GM10847 (cell line): ENCODE measurements around the gene WDFY2.

Experiments
- POLR2A ChIP-seq: IDR thresholded peaks from 2 replicates; pipeline ENCODE4 v1.6.1; 2011; ENCODE audit not compliant: insufficient read length; ENCODE audit errors: extremely low read depth

Gene WDFY2

DNA sequence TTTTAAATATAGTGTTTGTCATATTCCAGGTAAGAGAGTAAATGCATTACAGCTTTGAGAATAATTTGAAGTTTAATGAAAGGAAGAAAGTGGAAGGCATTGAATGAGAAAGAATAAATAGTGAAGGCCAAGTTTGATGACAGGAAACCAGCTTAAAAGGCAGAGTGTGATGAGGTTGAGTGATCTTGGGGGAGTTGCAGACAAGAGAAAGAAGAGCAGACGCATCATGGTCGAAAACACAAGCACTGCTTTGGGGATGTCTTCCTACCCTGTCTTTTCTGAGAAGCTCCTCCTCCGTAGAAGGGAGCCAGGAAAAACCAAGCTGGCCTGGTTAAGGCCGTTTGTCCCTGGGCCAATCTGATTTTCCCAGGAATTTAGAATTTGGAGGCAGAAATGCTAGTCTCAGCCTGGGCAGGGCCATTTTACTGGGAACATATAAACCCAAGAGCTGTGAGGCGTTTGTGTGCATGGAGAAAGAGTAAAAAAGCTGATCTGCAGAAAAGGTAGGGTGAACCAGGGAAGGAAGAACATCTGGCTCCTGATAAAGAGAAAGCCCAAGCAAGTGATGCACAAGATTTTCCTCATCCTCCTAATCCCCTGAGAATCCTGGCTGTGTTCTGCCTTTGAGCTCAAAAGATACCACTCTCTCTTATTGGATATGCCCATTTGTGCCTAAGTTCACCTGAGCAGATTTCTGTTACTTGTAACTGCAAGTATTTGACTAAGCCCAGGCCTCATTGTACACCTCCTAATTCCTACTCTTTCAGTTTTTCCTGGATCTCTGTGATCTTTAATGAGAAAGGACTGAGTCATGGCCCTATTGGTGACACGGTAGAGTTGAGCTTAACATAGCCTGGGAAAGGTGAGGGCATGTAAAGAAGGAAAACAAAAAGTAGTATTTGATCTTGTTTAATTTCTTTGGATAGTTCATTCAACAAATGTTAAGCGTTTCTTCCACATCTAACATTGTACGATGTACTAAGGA lies 80.0 kb downstream of the WDFY2 start:
- TF ChIP-seq POLR2A: no peak

DNA sequence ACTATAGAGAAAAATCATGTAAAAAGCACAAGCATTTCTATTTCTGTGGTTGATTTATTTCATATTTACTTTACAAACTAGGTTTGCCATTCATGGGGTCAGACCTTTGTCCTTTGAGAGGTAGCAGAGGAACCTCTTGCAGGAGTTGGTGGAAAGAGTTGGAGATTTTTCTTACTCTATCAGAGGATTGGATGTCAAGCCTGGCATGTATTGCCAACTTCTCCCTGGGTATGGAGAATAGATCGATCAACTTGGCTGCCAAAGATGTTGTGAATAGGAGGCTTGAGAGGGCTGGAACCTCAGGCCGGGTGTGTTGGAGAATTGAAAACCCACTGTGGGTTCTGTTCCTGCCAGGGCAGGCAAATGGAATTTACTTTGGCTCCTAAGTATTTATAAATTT lies 81.2 kb downstream of the WDFY2 start:
- TF ChIP-seq POLR2A: no peak

DNA sequence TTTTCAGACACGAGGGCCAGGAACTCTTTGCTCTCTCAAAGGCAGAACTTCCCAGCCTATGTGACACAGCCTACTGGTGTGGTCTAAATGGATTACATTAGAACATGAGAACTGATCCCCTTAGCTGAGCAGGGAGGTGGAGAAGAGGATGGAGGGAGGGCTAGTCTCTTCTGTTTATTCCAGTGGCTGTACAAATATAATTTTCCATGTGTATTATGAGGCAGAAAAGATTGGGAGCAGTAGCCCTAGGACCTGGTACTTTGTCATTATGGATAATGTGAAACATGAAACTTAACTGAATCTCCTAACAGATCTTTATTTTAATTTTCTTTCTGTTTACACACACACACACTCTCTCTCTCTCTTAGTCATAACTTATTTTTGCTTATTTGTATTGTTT lies 82.1 kb downstream of the WDFY2 start:
- no peak for TF ChIP-seq POLR2A

DNA sequence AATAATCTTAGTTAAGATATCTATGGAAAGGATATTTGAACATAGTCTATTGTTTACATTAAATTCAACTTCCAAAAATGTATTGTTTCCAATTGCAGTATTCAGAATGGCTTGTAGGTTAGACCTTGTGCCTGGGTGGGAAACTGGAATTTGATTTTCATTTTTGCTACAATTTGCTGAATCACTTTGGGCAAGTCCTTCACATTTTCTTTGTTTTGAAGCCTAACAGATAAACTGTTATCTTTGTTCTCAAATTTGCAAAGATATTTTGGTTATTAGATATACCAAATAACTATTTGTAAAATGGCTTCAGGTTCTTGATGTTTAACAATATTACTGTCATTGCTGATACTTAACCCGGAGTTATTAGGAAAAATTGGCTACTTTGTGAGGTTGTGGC lies 82.6 kb downstream of the WDFY2 start:
- TF ChIP-seq POLR2A: no peak

DNA sequence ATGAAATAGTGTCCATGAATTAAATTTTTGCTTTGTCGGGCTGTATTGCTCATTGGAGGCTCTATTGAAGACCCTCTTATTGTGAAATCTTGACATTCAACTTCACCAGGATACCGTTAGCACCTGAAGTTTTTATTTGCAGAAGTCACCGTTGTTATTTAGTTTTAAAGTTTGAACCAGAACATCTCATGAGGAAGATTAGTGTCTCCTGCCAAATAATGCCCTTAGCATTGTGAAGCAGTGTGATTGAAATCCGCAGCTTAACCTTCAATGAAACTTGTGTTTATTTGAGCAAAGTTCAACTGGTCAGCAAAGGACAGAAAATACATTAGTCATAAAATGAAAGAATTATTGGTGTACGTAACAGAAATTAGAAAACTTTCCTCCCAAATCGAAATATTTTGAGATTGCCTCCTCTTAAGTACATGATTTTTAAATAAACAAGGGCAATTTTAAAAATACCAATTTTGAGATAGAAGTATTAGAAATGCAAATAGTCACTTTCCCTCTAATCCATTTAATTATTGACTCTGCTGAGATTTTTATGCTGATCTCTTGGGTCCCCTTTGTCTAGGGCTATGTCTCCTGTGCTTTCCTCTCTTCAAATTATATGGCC lies 84.4 kb downstream of the WDFY2 start:
- no peak for TF ChIP-seq POLR2A

DNA sequence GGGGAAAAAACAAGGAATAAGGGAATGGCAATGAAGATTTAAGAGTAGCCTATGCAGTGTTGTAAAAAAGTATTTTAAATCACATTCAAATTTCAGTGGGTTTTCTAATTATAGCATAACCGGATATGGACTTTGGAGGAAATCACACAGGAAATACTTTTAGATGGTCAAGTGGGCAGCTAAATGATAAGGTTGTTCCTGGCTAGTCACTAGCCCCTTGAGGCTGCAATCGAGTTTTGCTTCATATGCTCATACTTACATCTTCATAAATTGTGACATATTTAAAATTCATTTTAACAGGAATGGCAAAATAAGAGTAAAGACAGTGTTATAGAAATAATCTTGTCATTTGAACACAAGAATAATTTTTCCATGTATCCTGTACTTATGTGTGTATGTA lies 88.9 kb downstream of the WDFY2 start:
- no peak for TF ChIP-seq POLR2A

DNA sequence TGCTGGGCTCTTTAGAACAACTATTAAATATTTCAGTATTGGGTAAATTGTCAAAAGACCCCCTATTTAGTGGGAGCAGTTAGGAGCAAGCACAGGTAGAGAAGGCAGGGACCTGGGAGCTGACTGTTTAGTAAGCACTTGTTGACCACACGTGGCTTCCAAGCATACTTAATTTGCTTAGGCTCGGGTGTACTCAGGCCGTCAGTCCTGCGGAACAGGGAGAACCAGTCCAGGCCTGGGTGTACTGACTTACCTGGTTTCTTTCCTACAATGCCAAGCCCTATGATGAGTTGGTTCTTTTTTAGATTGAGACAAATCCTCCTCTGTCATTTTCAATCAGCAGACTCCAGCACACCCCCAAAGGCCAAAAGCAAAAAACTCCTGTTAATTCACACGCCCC lies 90.0 kb downstream of the WDFY2 start:
- no peak for TF ChIP-seq POLR2A

DNA sequence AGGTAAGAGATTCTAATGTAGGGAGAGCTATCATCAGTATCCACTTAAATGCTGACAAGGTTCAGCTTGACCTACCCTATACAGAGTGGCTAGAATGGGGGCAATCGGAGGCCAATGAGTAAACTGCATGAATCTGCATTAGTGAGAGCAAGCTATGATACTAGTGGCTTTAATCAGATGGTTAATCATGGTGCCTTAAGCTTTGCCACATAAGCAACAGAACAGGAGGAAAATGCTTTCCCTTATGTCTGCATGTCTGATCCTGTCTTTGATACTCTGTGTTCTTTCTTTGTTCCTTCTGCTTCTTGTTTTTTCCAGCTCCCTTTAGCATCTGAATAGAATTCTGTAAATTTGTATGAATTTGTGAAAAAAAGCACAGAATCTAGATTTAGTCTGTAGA lies 91.1 kb downstream of the WDFY2 start:
- TF ChIP-seq POLR2A: no peak

DNA sequence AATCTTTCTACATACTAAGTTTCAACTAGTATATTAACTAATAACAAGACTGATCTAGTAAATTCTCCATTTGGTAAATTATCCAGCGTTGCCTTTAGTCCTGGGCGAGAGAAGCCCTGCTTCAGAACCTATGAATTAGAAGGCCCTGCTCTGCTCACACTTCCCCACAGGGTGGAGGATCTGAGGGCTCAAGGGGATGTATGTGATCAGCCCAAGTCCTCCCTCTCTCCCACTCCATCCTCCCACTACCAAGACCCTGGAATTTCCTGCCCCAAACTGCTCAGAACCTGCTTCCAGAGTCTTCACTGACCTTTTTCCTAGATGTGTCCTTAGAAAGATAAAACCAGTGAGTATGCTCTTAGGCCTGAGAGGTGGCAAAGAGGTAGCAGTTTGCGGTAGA lies 91.6 kb downstream of the WDFY2 start:
- TF ChIP-seq POLR2A: no peak

DNA sequence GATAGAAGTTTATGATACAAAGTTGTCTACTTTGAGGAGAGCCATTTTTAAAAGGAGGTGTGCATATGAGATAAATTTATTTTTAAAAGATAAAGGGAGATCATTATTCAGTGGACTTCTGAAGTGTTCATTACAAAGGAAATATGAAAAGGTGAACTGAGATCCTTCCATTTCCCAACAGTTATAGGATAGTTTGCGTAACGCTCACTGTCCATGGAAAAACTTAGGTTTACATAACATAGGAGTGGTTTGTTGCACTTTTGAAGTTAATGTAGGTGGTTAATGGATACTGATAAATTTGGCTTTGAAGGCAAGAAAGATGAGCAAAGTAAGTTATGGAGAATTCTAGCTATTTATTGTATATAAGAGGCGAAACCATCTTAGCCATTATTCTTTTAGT lies 92.5 kb downstream of the WDFY2 start:
- no peak for TF ChIP-seq POLR2A

DNA sequence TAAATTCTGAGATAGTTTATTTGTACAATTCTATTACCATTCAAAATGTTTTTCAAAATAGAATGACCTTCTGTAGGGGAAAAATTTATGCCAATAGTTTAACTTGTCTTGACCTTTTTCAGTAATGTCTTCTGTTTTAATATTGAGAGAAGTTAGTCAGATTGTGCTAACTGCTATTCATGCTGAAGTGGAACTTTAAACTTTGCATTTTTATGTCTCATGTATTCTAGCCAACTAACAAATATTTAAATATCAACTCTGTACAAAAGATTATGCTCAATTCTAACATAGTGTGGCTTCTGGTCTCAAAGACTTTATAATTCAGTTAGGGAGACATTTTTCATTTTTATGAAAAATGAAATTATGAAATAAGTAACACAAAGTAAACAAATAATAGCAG lies 94.2 kb downstream of the WDFY2 start:
- TF ChIP-seq POLR2A: no peak

DNA sequence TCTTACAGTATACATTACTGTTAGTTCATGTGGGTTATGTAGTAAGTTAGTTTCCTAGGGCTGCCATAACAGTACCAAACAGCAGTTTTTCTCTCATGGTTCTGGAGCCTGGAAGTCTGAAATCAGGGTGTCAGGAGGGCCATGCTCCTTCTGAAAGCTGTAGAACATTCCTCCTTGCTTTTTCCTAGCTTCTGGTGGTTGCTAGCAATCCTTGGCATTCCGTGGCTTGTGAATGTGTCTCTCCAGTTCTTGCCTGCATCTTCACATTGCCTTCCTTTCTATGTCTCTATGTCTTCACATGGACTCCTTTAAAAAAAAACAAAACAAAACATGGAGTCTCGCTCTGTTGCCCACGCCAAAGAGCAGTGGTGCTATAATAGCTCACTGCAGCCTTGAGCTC lies 95.4 kb downstream of the WDFY2 start:
- TF ChIP-seq POLR2A: no peak

DNA sequence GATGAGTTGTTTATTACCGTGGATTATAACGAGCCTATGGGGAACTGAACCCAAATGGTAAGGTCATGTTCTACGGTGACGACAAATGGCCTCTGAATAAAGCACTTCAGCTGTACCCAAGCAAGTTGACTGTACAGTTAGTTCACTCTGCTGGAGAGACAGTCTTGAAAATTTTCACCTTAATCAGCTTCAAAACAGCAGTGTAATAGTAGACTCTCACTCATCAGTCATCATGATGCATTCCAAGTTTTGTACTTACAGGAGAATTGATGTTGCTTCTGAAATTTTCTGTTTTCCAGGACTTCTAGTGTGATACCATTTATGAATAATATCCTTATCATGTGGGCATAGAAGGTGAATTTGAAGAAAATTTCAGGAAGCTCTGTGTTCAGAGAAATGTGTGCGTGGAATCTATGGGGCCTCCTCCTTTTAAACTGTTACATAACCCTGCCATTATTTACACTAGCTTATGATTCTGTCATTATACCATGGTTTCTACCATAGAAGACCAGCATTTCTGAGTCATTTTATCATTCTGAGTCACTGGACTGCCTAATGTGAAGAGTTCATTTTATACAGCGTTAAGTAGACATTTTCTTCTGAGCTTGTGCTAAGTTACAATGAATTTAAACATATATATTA lies 96.9 kb downstream of the WDFY2 start:
- TF ChIP-seq POLR2A: no peak

DNA sequence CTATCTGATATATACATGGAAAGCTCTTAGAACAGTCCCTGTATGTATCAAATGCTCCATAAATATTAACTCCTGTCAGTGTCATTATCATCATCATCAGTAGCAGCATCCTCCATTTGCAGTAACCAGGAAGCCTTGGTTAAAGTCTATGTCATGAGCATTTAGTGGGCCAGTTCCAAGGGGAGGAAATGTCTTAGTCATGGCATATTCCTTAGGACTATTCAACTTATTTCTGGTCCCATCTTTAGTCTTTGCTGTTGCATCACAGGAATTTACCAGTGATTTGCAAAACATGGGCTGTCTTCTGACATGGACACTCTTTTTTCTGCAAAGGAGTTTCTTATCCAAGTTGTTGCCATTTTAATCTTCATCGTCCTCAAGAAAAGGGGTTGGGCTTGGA lies 98.4 kb downstream of the WDFY2 start:
- no peak for TF ChIP-seq POLR2A

DNA sequence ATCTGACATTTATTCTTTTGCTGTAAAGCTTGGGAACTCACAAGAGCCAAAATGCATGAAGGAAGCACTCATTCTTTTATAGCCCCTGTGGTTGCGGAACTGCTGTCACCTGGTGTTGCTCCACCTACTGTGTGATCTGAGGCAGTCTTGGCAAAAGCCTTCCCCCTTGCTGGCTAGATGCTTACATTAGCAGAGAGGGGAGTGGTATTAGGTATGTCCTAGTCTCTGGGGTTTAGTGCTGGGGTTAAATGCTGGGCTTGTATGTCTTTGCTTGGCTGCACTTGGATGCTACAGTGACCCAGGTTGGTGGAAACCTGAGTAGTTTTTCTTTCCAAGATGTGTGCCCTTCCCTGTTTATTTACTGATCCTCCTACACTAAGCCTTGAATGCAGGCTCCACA lies 99.3 kb downstream of the WDFY2 start:
- no peak for TF ChIP-seq POLR2A

DNA sequence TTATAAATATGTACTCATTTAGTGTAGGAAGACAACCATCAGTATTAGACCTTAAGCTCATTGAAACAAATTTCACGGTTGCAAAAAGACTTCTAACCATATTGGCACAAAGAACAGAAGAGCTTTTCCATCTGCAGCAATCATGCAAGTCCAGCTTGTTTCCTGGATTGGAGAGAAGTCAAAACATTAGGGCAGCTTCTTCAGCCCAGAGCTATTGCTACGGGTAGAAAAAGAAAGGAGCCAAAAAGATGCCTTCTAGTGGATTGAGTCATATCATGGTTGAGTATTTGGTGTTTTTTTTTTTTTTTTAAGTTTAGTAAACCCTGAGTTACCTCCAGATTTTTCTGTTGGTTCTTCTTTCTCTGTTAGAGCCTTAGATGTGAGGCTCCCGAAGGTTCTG lies 99.8 kb downstream of the WDFY2 start:
- no peak for TF ChIP-seq POLR2A
